Epithelial cell of proximal tubule (primary cell): ENCODE results near the gene C16orf92. TPM values are rescaled to one million over a fixed set of nuclear protein-coding genes. Genes with fewer than 3 reads are reported as not detected.

Experiments
- DNase-seq: peaks from one replicate; pipeline ENCODE4 v3.0.0-alpha.2; 2011; ENCODE audit warnings: low read depth
- H3K4me3 ChIP-seq: 2 replicates; pipeline ENCODE4 v1.5.1; 2011; ENCODE audit warnings: low read depth, mild to moderate bottlenecking, low read length
- CTCF ChIP-seq: conservative IDR thresholded peaks from 2 replicates; pipeline ENCODE4 v1.5.1; 2012; ENCODE audit warnings: low read depth, mild to moderate bottlenecking, low read length
- total RNA-seq: library from RNA; depleted of rRNA; stranded (reverse); fragments of >200 nt; gene quantifications from 2 replicates; pipeline ENCODE4 v1.2.3, GENCODE V29; 2015

Gene C16orf92
- total RNA-seq, 1 donor from 2014 or later = not detected

GRCh38 chr16:30024451-30024850 is 1.5 kb downstream of the C16orf92 start:
- TF ChIP-seq CTCF = no peak
- no peak for DNase-seq
- no peak overlapping the region for H3K4me3 ChIP-seq

- H3K4me3 ChIP-seq = no peak overlapping the region
- TF ChIP-seq CTCF = no peak
- DNase-seq = no peak
Observed at GRCh38 chr16:30025156-30025555, 2.2 kb downstream of the C16orf92 start.

DNA sequence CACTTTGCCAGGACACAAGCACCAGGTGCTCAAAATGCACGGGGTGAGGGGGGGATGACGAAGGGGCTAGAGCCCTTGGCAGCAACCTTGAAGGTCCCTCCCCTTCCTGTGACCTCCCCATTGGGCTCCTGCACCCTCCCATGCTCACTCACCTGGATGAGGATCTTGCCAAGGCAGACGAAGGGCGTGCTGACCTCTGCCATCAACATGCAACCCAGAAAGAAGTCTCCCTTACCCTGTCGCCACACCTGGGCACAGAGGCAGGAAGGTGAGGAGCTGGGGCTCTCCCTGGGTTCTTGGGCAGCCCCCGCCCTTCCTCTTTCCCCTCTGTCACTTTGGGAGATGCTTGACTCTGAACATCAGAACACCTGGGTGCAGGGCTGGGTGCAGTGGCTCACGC is 2.6 kb downstream of the C16orf92 start:
- no peak for DNase-seq
- TF ChIP-seq CTCF = no peak
- H3K4me3 ChIP-seq = no peak overlapping the region

- H3K4me3 ChIP-seq = no peak overlapping the region
- TF ChIP-seq CTCF = no peak
- DNase-seq = no peak
Observed at GRCh38 chr16:30026449-30026848, 3.5 kb downstream of the C16orf92 start.

- DNase-seq = no peak
- no peak overlapping the region for H3K4me3 ChIP-seq
- TF ChIP-seq CTCF = no peak
Observed at GRCh38 chr16:30027588-30028437, 4.8 kb downstream of the C16orf92 start.

- no peak for DNase-seq
- no peak overlapping the region for H3K4me3 ChIP-seq
- TF ChIP-seq CTCF = no peak
Observed at GRCh38 chr16:30028438-30029076, 5.6 kb downstream of the C16orf92 start.
